Pons (tissue), 1 donor: Measurements from ENCODE around the gene POC1A.
"Not testable (repeated sequence)": the region's sequence is repeated elsewhere in the genome, so short reads cannot be mapped to it uniquely, and the experiment has no call there.

Experiments
- DNase-seq: peaks from one replicate; pipeline ENCODE4 v3.0.0-alpha.2; 2016; ENCODE audit warnings: low spot score

The POC1A gene

GRCh38 chr3:52183786-52184445 lies 29.7 kb upstream of the POC1A start:
- DNase-seq, result no peak

DNA sequence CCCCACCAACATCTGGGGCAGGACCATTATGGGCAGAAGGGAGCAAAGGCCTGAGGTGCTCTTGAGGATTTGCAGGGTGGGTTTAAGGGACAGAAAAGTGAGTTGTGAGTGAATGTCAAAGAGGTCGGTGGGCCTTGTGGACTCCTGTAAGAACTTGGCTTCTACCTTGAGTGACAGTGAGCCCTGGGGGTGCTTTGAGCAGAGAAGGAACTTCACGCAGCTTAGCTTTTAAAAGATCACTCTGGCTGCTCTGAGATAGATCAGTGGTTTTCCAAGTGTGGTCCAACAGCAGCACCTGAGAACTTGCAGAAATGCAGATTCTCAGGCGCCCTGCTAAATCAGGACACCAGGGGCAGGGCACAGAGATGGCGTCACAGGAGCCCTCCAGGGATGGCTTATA lies 28.5 kb upstream of the POC1A start:
- DNase-seq, result no peak

DNA sequence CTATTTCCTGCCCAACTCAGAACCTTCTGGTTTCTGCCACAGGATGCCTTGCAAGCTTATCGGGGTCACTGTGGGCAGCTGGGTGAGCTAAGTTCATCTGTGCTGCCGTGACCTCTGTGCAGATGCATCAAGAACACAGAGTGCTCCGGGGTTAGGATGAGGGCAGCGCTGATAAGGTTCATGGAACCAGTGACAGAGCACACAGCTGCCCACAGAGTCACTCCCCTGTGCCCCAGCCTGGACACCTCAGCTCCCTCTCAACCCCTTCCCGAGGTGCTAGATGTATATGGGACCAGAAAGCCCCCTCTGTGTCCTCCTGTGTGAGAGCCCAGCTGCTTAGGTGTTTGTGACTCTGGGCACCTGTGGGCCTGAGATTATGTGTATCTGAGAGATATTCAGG lies 28.0 kb upstream of the POC1A start:
- DNase-seq, result no peak

GRCh38 chr3:52181543-52181942 lies 27.3 kb upstream of the POC1A start:
- DNase-seq, result no peak

GRCh38 chr3:52178537-52178936 lies 24.3 kb upstream of the POC1A start:
- DNase-seq, result no peak

DNA sequence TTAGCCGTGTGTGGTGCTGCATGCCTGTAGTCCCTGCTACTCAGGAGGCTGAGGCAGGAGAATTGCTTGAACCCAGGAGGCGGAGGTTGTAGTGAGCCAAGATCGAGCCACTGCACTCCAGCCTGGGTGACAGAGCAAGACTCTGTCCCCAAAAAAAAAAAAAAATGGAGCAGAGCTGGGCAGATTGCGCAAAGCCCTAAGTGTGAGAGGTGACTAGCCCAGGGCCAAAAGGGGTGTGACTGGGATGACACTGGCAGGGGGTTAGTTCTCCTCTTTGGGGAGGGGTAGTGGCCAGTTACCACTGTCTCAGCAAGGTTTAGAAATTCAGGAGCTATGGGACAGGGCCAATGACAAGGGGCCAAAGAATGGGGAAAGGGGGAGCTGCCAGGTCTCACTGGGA lies 23.9 kb upstream of the POC1A start:
- not testable (repeated sequence) for DNase-seq

DNA sequence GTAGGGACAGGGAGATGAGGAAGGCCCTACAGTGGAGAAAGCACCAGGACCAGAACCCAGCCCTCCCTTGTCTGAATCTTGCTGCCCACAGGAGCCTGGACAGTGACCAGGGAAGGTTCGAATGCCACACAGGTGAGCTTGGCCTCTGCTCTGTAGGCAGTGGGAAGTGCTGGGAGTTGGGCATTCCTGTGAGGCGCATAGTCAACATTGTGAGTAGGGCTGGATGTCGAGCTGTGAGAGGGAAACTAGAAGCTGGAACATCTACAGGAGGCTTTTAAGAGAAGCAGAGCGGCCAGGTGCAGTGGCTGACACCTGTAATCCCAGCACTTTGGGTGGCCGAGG lies 23.4 kb upstream of the POC1A start:
- no peak for DNase-seq

DNA sequence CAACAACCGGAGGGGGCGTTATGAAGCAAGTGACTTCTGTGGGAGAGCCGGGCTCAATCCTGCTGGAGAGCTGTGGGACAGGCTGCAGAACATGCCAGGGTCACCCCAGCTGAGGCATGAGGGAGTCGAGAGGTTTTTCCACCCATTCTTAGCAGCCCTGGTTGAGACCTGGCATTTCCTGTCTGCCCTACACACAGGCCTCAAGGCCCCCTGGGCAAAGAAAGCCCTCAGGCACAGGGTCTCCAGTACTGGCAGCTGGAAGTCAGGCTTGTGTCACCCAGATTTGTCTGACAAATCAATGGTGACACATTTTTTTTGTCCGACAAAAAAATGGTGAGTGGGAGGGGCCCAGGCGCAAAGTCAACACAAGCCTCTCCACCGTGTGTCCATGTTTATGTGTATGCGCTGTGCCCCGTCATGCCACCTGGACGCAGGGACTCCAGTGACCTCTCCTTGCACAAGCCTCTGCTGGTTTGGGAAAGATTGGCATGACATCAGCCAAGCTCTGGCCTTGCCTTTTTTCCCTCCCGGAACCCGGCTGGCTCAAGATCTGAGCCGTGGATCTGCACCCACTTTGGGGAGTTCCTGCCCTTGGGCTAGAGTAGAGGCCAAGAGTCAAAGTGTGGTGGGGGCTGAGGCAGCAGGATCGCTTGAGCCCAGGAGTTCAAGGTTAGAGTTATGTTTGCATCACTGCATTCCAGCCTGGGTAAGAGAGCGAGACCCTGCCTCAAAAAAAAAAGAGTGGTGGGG lies 22.9 kb upstream of the POC1A start:
- no peak for DNase-seq

- no peak for DNase-seq
Observed at GRCh38 chr3:52176180-52176752, 22.0 kb upstream of the POC1A start.

GRCh38 chr3:52175416-52176179 lies 21.4 kb upstream of the POC1A start:
- no peak for DNase-seq

- no peak for DNase-seq
Observed at GRCh38 chr3:52174896-52175295, 20.7 kb upstream of the POC1A start.

- DNase-seq, result no peak
Observed at GRCh38 chr3:52173101-52173500, 18.9 kb upstream of the POC1A start.

GRCh38 chr3:52172262-52172757 lies 18.1 kb upstream of the POC1A start:
- DNase-seq, result peak; percentile 86

GRCh38 chr3:52171514-52172261 lies 17.5 kb upstream of the POC1A start:
- no peak for DNase-seq

DNA sequence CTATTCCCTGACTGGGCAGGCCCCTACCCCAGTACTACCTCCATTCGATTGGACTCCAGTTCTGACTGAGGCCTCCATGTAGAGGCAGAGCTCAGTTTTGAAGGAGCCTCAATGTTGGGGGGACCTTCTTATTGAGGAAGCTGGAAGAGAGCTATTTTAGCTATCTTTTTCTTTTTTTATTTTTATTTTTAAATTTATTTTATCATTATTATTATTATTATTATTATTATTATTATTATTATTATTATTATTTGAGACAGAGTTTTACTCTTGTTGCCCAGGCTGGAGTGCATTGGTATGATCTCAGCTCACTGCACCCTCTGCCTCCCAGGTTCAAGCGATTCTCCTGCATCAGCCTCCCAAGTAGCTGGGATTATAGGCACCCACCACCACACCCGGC lies 16.0 kb upstream of the POC1A start:
- not testable (repeated sequence) for DNase-seq

- DNase-seq, result no peak
Observed at GRCh38 chr3:52167240-52167639, 13.0 kb upstream of the POC1A start.

DNA sequence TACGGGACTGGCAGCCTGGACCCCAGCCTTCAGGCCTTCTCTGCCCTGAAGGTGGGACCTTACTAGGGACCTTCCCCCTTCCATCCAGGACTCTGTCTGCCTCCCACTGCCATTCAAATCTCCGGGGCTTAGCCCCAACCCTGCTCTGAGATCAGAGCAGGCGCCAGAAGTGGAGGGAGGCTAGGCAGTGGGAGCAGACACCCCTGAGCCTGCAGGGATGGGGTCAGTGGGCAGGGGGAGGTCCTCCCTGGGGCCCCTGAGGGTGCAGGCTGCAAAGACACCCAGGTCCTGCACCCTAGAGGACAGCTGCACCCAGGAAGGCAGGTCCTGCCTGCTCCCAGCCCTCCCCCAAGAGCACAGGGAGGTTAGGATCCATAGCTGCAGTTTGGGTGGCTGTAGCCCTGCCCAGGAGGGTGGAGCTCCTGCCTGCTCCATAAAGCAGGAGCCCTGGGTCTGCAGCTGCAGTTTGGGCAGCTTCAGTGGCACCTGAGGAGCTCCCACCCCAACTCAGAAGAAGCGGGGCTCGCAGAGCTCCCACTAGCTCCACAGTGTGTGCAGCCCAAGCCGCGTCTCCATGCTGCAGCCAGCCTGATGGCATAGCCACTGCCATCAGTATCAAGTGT lies 8.1 kb upstream of the POC1A start:
- DNase-seq, result no peak

DNA sequence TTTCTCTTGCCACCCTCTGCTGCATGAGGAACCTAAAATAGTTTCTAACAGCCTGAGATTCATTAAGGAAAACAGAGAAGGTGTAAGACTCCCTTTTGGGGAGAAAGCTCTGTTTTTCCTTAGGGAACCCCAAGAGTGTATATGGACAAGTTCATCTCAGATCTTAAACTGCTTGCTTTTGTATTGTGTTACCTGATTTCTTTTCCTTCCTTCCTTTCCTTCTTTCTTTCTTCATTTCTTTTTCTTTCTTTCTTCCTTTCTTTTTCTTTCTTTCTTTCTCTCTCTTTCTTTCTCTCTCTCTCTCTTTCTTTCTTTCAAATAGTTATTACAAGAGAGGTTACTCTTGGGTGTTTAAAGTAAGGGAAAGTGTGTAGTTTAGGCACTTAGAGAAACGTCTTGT lies 5.3 kb upstream of the POC1A start:
- no peak for DNase-seq

GRCh38 chr3:52155912-52156311 lies 1.7 kb upstream of the POC1A start:
- no peak for DNase-seq

- no peak for DNase-seq
Observed at GRCh38 chr3:52153389-52154096, 680 bp downstream of the POC1A start.

GRCh38 chr3:52151991-52152390 lies 2.2 kb downstream of the POC1A start:
- not testable (repeated sequence) for DNase-seq
